ENCODE data around the gene ADRB2.
A peak's percentile ranks its signal among the peaks of the same experiment; 100 is the strongest.

Gene ADRB2

GRCh38 chr5:148823871-148824270 is 2.5 kb upstream of the ADRB2 start:
- no peak for FAIRE-seq
- TF ChIP-seq TAF1 (IDR thresholded peaks at IDR 0.05; ENCODE audit: borderline replicate concordance, low read depth, low read length) (no peak), POLR2A (IDR thresholded peaks at IDR 0.05; ENCODE audit: low read depth, low read length) (no peak), POLR2AphosphoS5 (IDR thresholded peaks at IDR 0.05; ENCODE audit: low read depth, low read length) (no peak)
- no peak for DNase-seq (ENCODE audit: insufficient read length)

GRCh38 chr5:148825716-148826052 is 727 bp upstream of the ADRB2 start:
- FAIRE-seq: no peak
- DNase-seq (ENCODE audit: insufficient read length): no peak

GRCh38 chr5:148826739-148827070 is 294 bp downstream of the ADRB2 start:
- TF ChIP-seq TAF1 (IDR thresholded peaks at IDR 0.05; ENCODE audit: borderline replicate concordance, low read depth, low read length) (no peak), POLR2AphosphoS5 (IDR thresholded peaks at IDR 0.05; ENCODE audit: low read depth, low read length) (no peak), POLR2A (IDR thresholded peaks at IDR 0.05; ENCODE audit: low read depth, low read length) (no peak)
- FAIRE-seq: no peak
- no peak for DNase-seq (ENCODE audit: insufficient read length)

More at GRCh38 chr5:148825716-148826052, 727 bp upstream of the ADRB2 start:
- TF ChIP-seq POLR2AphosphoS5 (IDR thresholded peaks at IDR 0.05; ENCODE audit: low read depth, low read length) (no peak), TAF1 (IDR thresholded peaks at IDR 0.05; ENCODE audit: borderline replicate concordance, low read depth, low read length) (no peak), POLR2A (IDR thresholded peaks at IDR 0.05; ENCODE audit: low read depth, low read length) (no peak)

DNA sequence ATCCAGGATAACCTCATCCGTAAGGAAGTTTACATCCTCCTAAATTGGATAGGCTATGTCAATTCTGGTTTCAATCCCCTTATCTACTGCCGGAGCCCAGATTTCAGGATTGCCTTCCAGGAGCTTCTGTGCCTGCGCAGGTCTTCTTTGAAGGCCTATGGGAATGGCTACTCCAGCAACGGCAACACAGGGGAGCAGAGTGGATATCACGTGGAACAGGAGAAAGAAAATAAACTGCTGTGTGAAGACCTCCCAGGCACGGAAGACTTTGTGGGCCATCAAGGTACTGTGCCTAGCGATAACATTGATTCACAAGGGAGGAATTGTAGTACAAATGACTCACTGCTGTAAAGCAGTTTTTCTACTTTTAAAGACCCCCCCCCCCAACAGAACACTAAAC is 1.3 kb downstream of the ADRB2 start:
- no peak for DNase-seq (ENCODE audit: insufficient read length)
- FAIRE-seq: no peak
- TF ChIP-seq POLR2AphosphoS5 (IDR thresholded peaks at IDR 0.05; ENCODE audit: low read depth, low read length) (no peak), TAF1 (IDR thresholded peaks at IDR 0.05; ENCODE audit: borderline replicate concordance, low read depth, low read length) (no peak), POLR2A (IDR thresholded peaks at IDR 0.05; ENCODE audit: low read depth, low read length) (no peak)

- FAIRE-seq (no peak), DNase-seq (ENCODE audit: insufficient read length) (no peak)
- no peak for TF ChIP-seq TAF1 (IDR thresholded peaks at IDR 0.05; ENCODE audit: borderline replicate concordance, low read depth, low read length)
- TF ChIP-seq POLR2AphosphoS5 (IDR thresholded peaks at IDR 0.05; ENCODE audit: low read depth, low read length): no peak
- TF ChIP-seq POLR2A (IDR thresholded peaks at IDR 0.05; ENCODE audit: low read depth, low read length): no peak
These were observed 2.3 kb downstream of the ADRB2 start for GRCh38 chr5:148828511-148829247.

- no peak for TF ChIP-seq TAF1 (IDR thresholded peaks at IDR 0.05; ENCODE audit: borderline replicate concordance, low read depth, low read length)
- TF ChIP-seq POLR2A (IDR thresholded peaks at IDR 0.05; ENCODE audit: low read depth, low read length): no peak
- no peak for TF ChIP-seq POLR2AphosphoS5 (IDR thresholded peaks at IDR 0.05; ENCODE audit: low read depth, low read length)
- FAIRE-seq (no peak), DNase-seq (ENCODE audit: insufficient read length) (no peak)
These were observed 2.8 kb downstream of the ADRB2 start for GRCh38 chr5:148829248-148829594.

DNA sequence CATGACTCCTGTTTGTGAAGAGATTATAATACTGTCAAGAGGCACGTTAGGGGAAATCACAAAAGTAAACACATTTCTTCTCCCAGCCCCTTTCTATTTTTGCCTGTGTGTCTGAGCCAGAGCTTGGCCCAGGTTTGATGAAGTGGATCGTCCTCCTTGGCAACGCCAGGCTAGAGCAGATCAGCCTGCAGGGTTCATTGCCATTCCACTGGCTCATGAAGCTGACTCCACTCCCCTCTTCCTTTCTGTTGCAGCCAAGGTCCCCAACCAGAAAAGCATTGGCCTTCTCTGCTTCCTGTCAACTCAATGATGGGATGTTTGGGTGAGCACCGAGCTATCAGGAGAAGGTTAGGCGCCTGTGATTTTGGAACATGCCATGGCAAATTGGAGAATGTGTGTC is 3.3 kb downstream of the ADRB2 start:
- no peak for DNase-seq (ENCODE audit: insufficient read length)
- no peak for FAIRE-seq
- no peak for TF ChIP-seq POLR2AphosphoS5 (IDR thresholded peaks at IDR 0.05; ENCODE audit: low read depth, low read length)
- TF ChIP-seq TAF1 (IDR thresholded peaks at IDR 0.05; ENCODE audit: borderline replicate concordance, low read depth, low read length): no peak
- no peak for TF ChIP-seq POLR2A (IDR thresholded peaks at IDR 0.05; ENCODE audit: low read depth, low read length)

DNA sequence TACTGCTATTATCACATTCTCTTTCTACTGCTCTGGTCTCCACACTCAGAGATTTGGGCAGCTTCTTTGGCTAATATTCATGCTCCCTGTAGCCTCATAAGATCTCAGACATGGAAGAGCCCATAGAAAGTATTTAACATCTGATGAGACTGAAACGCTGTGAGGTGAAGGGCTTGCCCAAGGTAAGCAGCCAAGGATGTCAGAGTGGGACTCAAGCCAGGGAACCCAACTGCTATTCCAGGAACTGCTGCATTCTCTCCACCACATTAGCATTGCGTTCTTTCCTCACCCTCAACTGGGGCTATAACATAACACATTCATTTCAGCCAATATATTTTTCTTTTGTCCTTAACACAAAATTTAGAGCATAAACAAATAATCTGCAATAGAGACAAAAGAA is 3.8 kb downstream of the ADRB2 start:
- DNase-seq (ENCODE audit: insufficient read length): no peak
- no peak for FAIRE-seq
- TF ChIP-seq POLR2AphosphoS5 (IDR thresholded peaks at IDR 0.05; ENCODE audit: low read depth, low read length) (no peak), TAF1 (IDR thresholded peaks at IDR 0.05; ENCODE audit: borderline replicate concordance, low read depth, low read length) (no peak), POLR2A (IDR thresholded peaks at IDR 0.05; ENCODE audit: low read depth, low read length) (no peak)

GRCh38 chr5:148831590-148832565 is 5.5 kb downstream of the ADRB2 start:
- no peak for TF ChIP-seq POLR2AphosphoS5 (IDR thresholded peaks at IDR 0.05; ENCODE audit: low read depth, low read length)
- TF ChIP-seq POLR2A (IDR thresholded peaks at IDR 0.05; ENCODE audit: low read depth, low read length): no peak
- TF ChIP-seq TAF1 (IDR thresholded peaks at IDR 0.05; ENCODE audit: borderline replicate concordance, low read depth, low read length): no peak
- FAIRE-seq (peak; percentile 90), DNase-seq (ENCODE audit: insufficient read length) (no peak)

DNA sequence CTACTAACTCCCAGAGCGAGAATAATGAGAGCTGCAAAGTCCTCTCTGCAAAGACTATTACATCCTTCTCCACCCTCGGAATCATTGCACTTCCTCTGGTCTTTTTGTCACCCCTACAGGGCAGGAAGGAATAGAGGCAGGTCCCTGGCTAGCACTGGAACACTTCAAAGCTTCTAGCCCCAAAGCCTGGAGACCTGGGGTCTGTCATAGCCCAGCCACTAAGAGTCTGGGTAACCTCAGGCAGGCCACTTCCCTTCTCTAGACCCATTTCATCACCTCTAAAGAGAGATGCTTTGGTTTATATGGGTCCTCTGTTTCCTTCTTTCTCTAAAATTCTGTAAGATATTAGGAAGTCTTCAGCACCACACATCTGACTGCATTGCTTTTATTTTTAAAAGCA is 6.7 kb downstream of the ADRB2 start:
- FAIRE-seq: no peak
- DNase-seq (ENCODE audit: insufficient read length): no peak
- TF ChIP-seq TAF1 (IDR thresholded peaks at IDR 0.05; ENCODE audit: borderline replicate concordance, low read depth, low read length): no peak
- no peak for TF ChIP-seq POLR2A (IDR thresholded peaks at IDR 0.05; ENCODE audit: low read depth, low read length)
- no peak for TF ChIP-seq POLR2AphosphoS5 (IDR thresholded peaks at IDR 0.05; ENCODE audit: low read depth, low read length)

- no peak for DNase-seq (ENCODE audit: insufficient read length)
- no peak for TF ChIP-seq TAF1 (IDR thresholded peaks at IDR 0.05; ENCODE audit: borderline replicate concordance, low read depth, low read length)
- no peak for TF ChIP-seq POLR2AphosphoS5 (IDR thresholded peaks at IDR 0.05; ENCODE audit: low read depth, low read length)
- TF ChIP-seq POLR2A (IDR thresholded peaks at IDR 0.05; ENCODE audit: low read depth, low read length): no peak
- FAIRE-seq: no peak
These were observed 7.5 kb downstream of the ADRB2 start for GRCh38 chr5:148833925-148834324.

- FAIRE-seq (peak; percentile 53), DNase-seq (ENCODE audit: insufficient read length) (no peak)
- TF ChIP-seq POLR2A (IDR thresholded peaks at IDR 0.05; ENCODE audit: low read depth, low read length): no peak
- no peak for TF ChIP-seq TAF1 (IDR thresholded peaks at IDR 0.05; ENCODE audit: borderline replicate concordance, low read depth, low read length)
- no peak for TF ChIP-seq POLR2AphosphoS5 (IDR thresholded peaks at IDR 0.05; ENCODE audit: low read depth, low read length)
These were observed 8.3 kb downstream of the ADRB2 start for GRCh38 chr5:148834689-148835088.

Measured in GM12892 (cell line).